RWPE1 (cell line): ENCODE results near the gene TLL1.

Experiments
- CTCF ChIA-PET: fragments of 350-600 bp; sonication (Branson Sonifier 250); formaldehyde crosslinking; extraction: SDS; loops from one replicate; lab custom pipeline; 2021; lab: Yijun Ruan, JAX
- POLR2A ChIA-PET: fragments of 400-600 bp; formaldehyde crosslinking; extraction: SDS; loops from one replicate; lab custom pipeline; 2020; ENCODE audit warnings: antibody characterized with exemption; ENCODE audit not compliant: low non-redundant PET; lab: Yijun Ruan, JAX
- DNase-seq: peaks from one replicate; pipeline ENCODE4 v3.0.0; 2012; ENCODE audit warnings: low spot score
- H3K27ac ChIP-seq: fragments of 450-650 bp; 2 replicates; pipeline ENCODE4 v1.5.1; 2017
- CTCF ChIP-seq: fragments of 450-650 bp; conservative IDR thresholded peaks from 2 replicates; pipeline ENCODE4 v1.5.1; 2017; ENCODE audit warnings: low read depth, mild to moderate bottlenecking

Gene TLL1

GRCh38 chr4:166091912-166092510 is 219.0 kb downstream of the TLL1 start:
- CTCF ChIA-PET: interaction anchor here (0.7 to 2.2 kb wide), 10 partner anchors 17 to 599 kb away, joined by 3 to 9 read pairs (median 4); no protein-coding TSS in a partner anchor
- TF ChIP-seq CTCF: peak; percentile 88
- POLR2A ChIA-PET: no interaction called here
- DNase-seq: peak; percentile 27
- H3K27ac ChIP-seq: no peak overlapping the region

GRCh38 chr4:166092797-166093290 is 219.8 kb downstream of the TLL1 start:
- ChIA-PET POLR2A (no interaction called here), CTCF (no interaction called here)
- no peak for DNase-seq
- H3K27ac ChIP-seq: no peak overlapping the region
- TF ChIP-seq CTCF: no peak

GRCh38 chr4:166104623-166105022 is 231.6 kb downstream of the TLL1 start:
- no peak for DNase-seq
- CTCF ChIA-PET: no interaction called here
- H3K27ac ChIP-seq: no peak overlapping the region
- TF ChIP-seq CTCF: no peak
- POLR2A ChIA-PET: no interaction called here

GRCh38 chr4:166121897-166122296 is 248.9 kb downstream of the TLL1 start:
- TF ChIP-seq CTCF: no peak

GRCh38 chr4:166123546-166123945 is 250.5 kb downstream of the TLL1 start:
- TF ChIP-seq CTCF: no peak
- no peak overlapping the region for H3K27ac ChIP-seq
- DNase-seq: no peak
- ChIA-PET CTCF (no interaction called here), POLR2A (no interaction called here)

More at GRCh38 chr4:166121897-166122296, 248.9 kb downstream of the TLL1 start:
- ChIA-PET POLR2A (no interaction called here), CTCF (no interaction called here)
- H3K27ac ChIP-seq: no peak overlapping the region
- DNase-seq: no peak

- POLR2A ChIA-PET: no interaction called here
These were observed 255.4 kb downstream of the TLL1 start for GRCh38 chr4:166128403-166128802.

More at GRCh38 chr4:166128403-166128802, 255.4 kb downstream of the TLL1 start:
- TF ChIP-seq CTCF: no peak
- CTCF ChIA-PET: no interaction called here
- peak; percentile 11 for DNase-seq
- H3K27ac ChIP-seq: no peak overlapping the region
